ENCODE data around the gene COL19A1.
A peak's percentile ranks its signal among the peaks of the same experiment; 100 is the strongest.
"Not testable (repeated sequence)": the region's sequence is repeated elsewhere in the genome, so short reads cannot be mapped to it uniquely, and the experiment has no call there.

Gene COL19A1

GRCh38 chr6:69866770-69867638 is 648 bp downstream of the COL19A1 start:
- DNase-seq, result peak in 1 of 2 experiments; percentile 18

GRCh38 chr6:69867639-69867976 is 1.3 kb downstream of the COL19A1 start:
- no peak for DNase-seq

GRCh38 chr6:69868252-69868804 is 2.0 kb downstream of the COL19A1 start:
- DNase-seq, result no peak

GRCh38 chr6:69868961-69869360 is 2.6 kb downstream of the COL19A1 start:
- no peak for DNase-seq

- no peak for DNase-seq
Observed at GRCh38 chr6:69871107-69871506, 4.8 kb downstream of the COL19A1 start.

- DNase-seq, result no peak
Observed at GRCh38 chr6:69873291-69873690, 6.9 kb downstream of the COL19A1 start.

GRCh38 chr6:69875715-69876114 is 9.4 kb downstream of the COL19A1 start:
- DNase-seq, result no peak

GRCh38 chr6:69878795-69879194 is 12.4 kb downstream of the COL19A1 start:
- no peak for DNase-seq

GRCh38 chr6:69880601-69881000 is 14.2 kb downstream of the COL19A1 start:
- DNase-seq, result no peak

- no peak for DNase-seq
Observed at GRCh38 chr6:69881322-69882151, 15.2 kb downstream of the COL19A1 start.

- DNase-seq, result no peak
Observed at GRCh38 chr6:69883551-69883950, 17.2 kb downstream of the COL19A1 start.

- DNase-seq, result no peak
Observed at GRCh38 chr6:69884231-69884630, 17.9 kb downstream of the COL19A1 start.

- no peak for DNase-seq
Observed at GRCh38 chr6:69887026-69887425, 20.7 kb downstream of the COL19A1 start.

GRCh38 chr6:69887714-69888345 is 21.5 kb downstream of the COL19A1 start:
- no peak for DNase-seq

GRCh38 chr6:69888482-69889233 is 22.3 kb downstream of the COL19A1 start:
- DNase-seq, result no peak

GRCh38 chr6:69889234-69889974 is 23.0 kb downstream of the COL19A1 start:
- not testable (repeated sequence) for DNase-seq

GRCh38 chr6:69892561-69892960 is 26.2 kb downstream of the COL19A1 start:
- not testable (repeated sequence) for DNase-seq

GRCh38 chr6:69893266-69893665 is 26.9 kb downstream of the COL19A1 start:
- not testable (repeated sequence) for DNase-seq

GRCh38 chr6:69894578-69895347 is 28.4 kb downstream of the COL19A1 start:
- DNase-seq, result no peak

GRCh38 chr6:69895396-69895795 is 29.0 kb downstream of the COL19A1 start:
- DNase-seq, result no peak

- no peak for DNase-seq
Observed at GRCh38 chr6:69900869-69901268, 34.5 kb downstream of the COL19A1 start.

All from SW 1271 (cell line).